ENCODE data around the gene NT5DC3.

DNA sequence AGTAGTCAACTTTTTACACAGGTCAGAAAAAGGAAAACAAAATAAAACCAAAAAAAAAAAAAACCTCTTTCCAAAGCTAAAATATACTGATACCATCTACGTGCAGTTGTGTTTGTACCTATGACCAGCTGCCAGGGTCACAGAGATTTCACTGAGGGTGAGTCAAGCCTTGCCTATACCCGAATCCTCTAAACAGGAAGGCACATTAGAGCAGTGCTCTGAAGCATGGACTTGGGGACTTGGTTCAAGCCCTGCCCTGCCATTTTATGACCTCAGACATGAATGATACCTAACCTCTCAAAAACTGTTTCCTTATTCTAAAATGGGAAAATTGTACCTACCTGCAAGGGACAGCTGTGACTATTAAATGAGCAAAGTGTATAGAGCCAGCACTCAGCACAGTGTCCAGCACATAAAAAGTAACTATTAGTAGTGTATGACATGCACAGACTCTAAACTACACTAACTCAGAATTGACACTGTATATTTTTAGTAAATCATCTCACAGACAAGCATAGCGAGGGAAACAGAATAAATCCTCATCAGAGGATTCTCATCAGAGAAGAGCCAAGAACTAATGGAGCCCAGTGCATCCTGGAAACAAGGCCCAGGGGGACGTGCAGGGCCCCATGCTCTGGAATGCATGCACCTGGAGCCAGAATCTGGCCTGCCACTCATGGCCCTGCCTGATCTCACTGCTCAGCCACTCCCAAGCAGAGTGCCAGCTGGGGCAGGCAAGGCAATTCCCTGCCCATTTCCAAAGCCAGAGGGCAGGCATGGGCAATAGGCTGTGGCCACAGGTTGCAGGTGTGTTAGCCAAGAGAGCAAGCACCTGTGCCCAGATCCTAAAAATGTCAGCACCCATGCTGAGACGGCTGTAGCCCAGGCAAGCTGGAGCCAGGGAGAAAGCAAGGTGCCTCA is 57.0 kb downstream of the NT5DC3 start:
- TF ChIP-seq EZH2 (conservative IDR thresholded peaks at IDR 0.05; ENCODE audit: low read depth, low read length) (no peak), POLR2A (IDR thresholded peaks at IDR 0.05; ENCODE audit: insufficient read depth in 1 of 2, low read depth in 2 of 2, low read length in 2 of 2) (no peak), CBX1 (IDR thresholded peaks at IDR 0.05; ENCODE audit: low read depth) (no peak), ZNF879 (CRISPR knock-in tag; IDR thresholded peaks at IDR 0.05) (no peak)
- TF ChIP-seq, protein P1, sequence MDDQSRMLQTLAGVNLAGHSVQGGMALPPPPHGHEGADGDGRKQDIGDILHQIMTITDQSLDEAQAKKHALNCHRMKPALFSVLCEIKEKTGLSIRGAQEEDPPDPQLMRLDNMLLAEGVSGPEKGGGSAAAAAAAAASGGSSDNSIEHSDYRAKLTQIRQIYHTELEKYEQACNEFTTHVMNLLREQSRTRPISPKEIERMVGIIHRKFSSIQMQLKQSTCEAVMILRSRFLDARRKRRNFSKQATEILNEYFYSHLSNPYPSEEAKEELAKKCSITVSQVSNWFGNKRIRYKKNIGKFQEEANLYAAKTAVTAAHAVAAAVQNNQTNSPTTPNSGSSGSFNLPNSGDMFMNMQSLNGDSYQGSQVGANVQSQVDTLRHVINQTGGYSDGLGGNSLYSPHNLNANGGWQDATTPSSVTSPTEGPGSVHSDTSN (CRISPR knock-in tag; IDR thresholded peaks at IDR 0.05; ENCODE audit: borderline replicate concordance) = no peak
- TF ChIP-seq, protein P2, sequence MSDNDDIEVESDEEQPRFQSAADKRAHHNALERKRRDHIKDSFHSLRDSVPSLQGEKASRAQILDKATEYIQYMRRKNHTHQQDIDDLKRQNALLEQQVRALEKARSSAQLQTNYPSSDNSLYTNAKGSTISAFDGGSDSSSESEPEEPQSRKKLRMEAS (IDR thresholded peaks at IDR 0.05) = no peak
- TF ChIP-seq, protein P3, sequence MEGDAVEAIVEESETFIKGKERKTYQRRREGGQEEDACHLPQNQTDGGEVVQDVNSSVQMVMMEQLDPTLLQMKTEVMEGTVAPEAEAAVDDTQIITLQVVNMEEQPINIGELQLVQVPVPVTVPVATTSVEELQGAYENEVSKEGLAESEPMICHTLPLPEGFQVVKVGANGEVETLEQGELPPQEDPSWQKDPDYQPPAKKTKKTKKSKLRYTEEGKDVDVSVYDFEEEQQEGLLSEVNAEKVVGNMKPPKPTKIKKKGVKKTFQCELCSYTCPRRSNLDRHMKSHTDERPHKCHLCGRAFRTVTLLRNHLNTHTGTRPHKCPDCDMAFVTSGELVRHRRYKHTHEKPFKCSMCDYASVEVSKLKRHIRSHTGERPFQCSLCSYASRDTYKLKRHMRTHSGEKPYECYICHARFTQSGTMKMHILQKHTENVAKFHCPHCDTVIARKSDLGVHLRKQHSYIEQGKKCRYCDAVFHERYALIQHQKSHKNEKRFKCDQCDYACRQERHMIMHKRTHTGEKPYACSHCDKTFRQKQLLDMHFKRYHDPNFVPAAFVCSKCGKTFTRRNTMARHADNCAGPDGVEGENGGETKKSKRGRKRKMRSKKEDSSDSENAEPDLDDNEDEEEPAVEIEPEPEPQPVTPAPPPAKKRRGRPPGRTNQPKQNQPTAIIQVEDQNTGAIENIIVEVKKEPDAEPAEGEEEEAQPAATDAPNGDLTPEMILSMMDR (CRISPR knock-in tag; IDR thresholded peaks at IDR 0.05) = no peak
- TF ChIP-seq, protein P4, sequence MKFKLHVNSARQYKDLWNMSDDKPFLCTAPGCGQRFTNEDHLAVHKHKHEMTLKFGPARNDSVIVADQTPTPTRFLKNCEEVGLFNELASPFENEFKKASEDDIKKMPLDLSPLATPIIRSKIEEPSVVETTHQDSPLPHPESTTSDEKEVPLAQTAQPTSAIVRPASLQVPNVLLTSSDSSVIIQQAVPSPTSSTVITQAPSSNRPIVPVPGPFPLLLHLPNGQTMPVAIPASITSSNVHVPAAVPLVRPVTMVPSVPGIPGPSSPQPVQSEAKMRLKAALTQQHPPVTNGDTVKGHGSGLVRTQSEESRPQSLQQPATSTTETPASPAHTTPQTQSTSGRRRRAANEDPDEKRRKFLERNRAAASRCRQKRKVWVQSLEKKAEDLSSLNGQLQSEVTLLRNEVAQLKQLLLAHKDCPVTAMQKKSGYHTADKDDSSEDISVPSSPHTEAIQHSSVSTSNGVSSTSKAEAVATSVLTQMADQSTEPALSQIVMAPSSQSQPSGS (CRISPR knock-in tag; IDR thresholded peaks at IDR 0.05) = no peak

All from HepG2 (cell line).